Ishikawa (cell line): ENCODE results near the gene RCOR3.

ENCODE experiments used
- CEBPB ChIP-seq: IDR thresholded peaks from 2 replicates; pipeline ENCODE4 v1.6.1; 2012
- CREB1 ChIP-seq: IDR thresholded peaks from 2 replicates; pipeline ENCODE4 v1.6.1; 2012; ENCODE audit warnings: low read depth
- EGR1 ChIP-seq: IDR thresholded peaks from 2 replicates; pipeline ENCODE4 v1.6.1; 2012
- EP300 ChIP-seq: IDR thresholded peaks from 2 replicates; pipeline ENCODE4 v1.6.1; 2012; ENCODE audit warnings: borderline replicate concordance
- FOXM1 ChIP-seq: IDR thresholded peaks from 2 replicates; pipeline ENCODE4 v1.6.1; 2012; ENCODE audit warnings: low read depth, borderline replicate concordance
- MAX ChIP-seq: IDR thresholded peaks from 2 replicates; pipeline ENCODE4 v1.6.1; 2012
- NFIC ChIP-seq: IDR thresholded peaks from 2 replicates; pipeline ENCODE4 v1.6.1; 2012
- RAD21 ChIP-seq: IDR thresholded peaks from 2 replicates; pipeline ENCODE4 v1.6.1; 2012; ENCODE audit warnings: low read depth
- REST ChIP-seq: IDR thresholded peaks from 2 replicates; pipeline ENCODE4 v1.6.1; 2012; ENCODE audit warnings: low read depth, mild to moderate bottlenecking
- TAF1 ChIP-seq: IDR thresholded peaks from 2 replicates; pipeline ENCODE4 v1.6.1; 2012; ENCODE audit warnings: low read depth, mild to moderate bottlenecking
- TCF12 ChIP-seq: IDR thresholded peaks from 2 replicates; pipeline ENCODE4 v1.6.1; 2012; ENCODE audit warnings: low read depth
- TEAD4 ChIP-seq: IDR thresholded peaks from 2 replicates; pipeline ENCODE4 v1.6.1; 2012
- USF1 ChIP-seq: IDR thresholded peaks from 2 replicates; pipeline ENCODE4 v1.6.1; 2012
- YY1 ChIP-seq: IDR thresholded peaks from 2 replicates; pipeline ENCODE4 v1.6.1; 2012; ENCODE audit warnings: low read depth
- ZBTB7A ChIP-seq: IDR thresholded peaks from 2 replicates; pipeline ENCODE4 v1.6.1; 2012; ENCODE audit warnings: low read depth

The RCOR3 gene

GRCh38 chr1:211320980-211321379, 61.8 kb downstream of the RCOR3 start:
- TF ChIP-seq MAX (no peak), NFIC (no peak), CEBPB (no peak), YY1 (no peak), TCF12 (no peak), CREB1 (no peak), FOXM1 (no peak), TEAD4 (no peak), EP300 (no peak), ZBTB7A (no peak), TAF1 (no peak), REST (no peak), USF1 (no peak)

GRCh38 chr1:211323156-211324063, 64.2 kb downstream of the RCOR3 start:
- TF ChIP-seq EP300 (no peak), RAD21 (peak; percentile 90), YY1 (0 out of 2 replicates have a peak, but pooled peaks have one; percentile 52)

- TF ChIP-seq CEBPB (no peak), YY1 (no peak), REST (no peak), CREB1 (no peak), NFIC (no peak), TAF1 (no peak), TCF12 (no peak), EGR1 (no peak), RAD21 (no peak), FOXM1 (no peak), EP300 (no peak), MAX (no peak), ZBTB7A (no peak), USF1 (no peak), TEAD4 (no peak)
Observed at GRCh38 chr1:211324992-211325775, 66.0 kb downstream of the RCOR3 start.

- TF ChIP-seq MAX (no peak), TEAD4 (no peak), CEBPB (no peak), RAD21 (no peak), EGR1 (no peak), REST (no peak), FOXM1 (no peak), EP300 (no peak), NFIC (no peak)
Observed at GRCh38 chr1:211326140-211326527, 67.0 kb downstream of the RCOR3 start.
